Measurements from ENCODE around the gene ESPNL. TPM values are rescaled to one million over a fixed set of nuclear protein-coding genes. Genes with fewer than 3 reads are reported as not detected.

The ESPNL gene
- total RNA-seq, 4 donors from 2014 or later, result 0.27 to 2.5 TPM; not detected in 2

GRCh38 chr2:238155761-238156694 is 55.9 kb downstream of the ESPNL start:
- DNase-seq, result no peak
- Histone ChIP-seq H3K36me3 (no peaks in the 10 kb centered on the region), H3K9me3 (no peaks in the 10 kb centered on the region), H3K27me3 (peaks cover 0 to 7% of the 10 kb centered on the region in 2 donors), H3K27ac (peak overlapping the region in 2 of 4 donors; percentile 17 to 62), H3K4me3 (no peak overlapping the region), H3K4me1 (peaks cover 0 to 19% (median 10%) of the 10 kb centered on the region in 4 donors)
- TF ChIP-seq, protein P1, sequence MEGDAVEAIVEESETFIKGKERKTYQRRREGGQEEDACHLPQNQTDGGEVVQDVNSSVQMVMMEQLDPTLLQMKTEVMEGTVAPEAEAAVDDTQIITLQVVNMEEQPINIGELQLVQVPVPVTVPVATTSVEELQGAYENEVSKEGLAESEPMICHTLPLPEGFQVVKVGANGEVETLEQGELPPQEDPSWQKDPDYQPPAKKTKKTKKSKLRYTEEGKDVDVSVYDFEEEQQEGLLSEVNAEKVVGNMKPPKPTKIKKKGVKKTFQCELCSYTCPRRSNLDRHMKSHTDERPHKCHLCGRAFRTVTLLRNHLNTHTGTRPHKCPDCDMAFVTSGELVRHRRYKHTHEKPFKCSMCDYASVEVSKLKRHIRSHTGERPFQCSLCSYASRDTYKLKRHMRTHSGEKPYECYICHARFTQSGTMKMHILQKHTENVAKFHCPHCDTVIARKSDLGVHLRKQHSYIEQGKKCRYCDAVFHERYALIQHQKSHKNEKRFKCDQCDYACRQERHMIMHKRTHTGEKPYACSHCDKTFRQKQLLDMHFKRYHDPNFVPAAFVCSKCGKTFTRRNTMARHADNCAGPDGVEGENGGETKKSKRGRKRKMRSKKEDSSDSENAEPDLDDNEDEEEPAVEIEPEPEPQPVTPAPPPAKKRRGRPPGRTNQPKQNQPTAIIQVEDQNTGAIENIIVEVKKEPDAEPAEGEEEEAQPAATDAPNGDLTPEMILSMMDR (IDR thresholded peaks at IDR 0.05), result no peak

DNA sequence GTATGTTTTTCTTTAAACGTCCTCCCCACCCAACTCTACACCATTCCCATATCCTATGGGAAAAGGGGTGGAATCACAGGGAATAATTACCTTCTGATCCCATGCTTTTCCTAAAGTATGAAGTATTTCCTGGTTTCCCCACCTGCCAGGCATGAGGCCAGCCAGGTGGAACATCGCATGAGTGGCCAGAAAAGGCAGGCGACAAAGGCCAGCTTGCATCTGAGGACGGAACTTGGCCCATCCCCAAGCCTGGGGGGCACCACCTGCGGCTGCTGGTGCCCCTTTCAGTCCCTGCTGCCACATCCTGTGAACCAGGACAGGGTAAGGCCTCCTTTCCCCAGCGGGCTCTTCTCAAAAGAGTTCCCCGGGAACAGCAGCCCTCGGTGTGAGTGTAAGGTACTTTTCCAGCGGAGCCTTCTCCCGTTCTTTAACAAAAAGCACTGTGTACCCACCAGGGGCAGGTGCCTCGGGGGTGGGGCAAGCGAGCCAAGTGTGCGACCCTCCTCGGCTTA is 57.4 kb downstream of the ESPNL start:
- peaks cover 0 to 8% of the 10 kb centered on the region in 2 donors for H3K27me3 ChIP-seq
- TF ChIP-seq, protein P1 (IDR thresholded peaks at IDR 0.05), result no peak
- TF ChIP-seq POLR2A (IDR thresholded peaks at IDR 0.05), result no peak

DNA sequence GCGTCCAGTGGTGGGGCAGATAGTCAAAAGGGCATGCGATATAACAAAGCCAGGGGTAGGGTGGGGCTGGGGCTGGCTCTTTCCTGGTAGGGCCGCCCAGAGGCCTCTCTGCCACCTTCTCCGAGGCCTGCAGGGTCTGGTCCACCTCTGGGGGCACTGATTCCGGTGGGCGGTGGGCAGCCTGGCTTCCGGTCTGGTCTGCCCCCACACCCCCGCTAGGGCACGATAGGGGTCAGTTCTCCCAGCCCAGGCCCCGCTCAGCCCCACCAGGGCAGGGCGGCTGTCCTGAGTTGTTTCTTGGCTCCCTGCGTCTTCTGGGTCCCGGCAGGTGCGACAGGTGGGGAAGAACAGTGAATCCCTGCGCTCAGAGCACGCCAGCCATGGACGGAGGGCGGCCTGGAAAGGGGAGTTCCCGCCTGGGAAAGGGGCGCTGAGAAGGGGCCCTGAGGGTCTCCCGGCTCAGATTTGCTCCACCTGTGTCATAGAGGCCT is 57.9 kb downstream of the ESPNL start:
- no peak overlapping the region for H3K4me3 ChIP-seq
- TF ChIP-seq, protein P1 (IDR thresholded peaks at IDR 0.05), result no peak
- TF ChIP-seq POLR2A (IDR thresholded peaks at IDR 0.05), result no peak
- no peak overlapping the region for H3K27ac ChIP-seq
- H3K36me3 ChIP-seq, result no peaks in the 10 kb centered on the region
- DNase-seq, result peak in 1 of 3 donors; percentile 48
- H3K9me3 ChIP-seq, result no peaks in the 10 kb centered on the region
- H3K27me3 ChIP-seq, result peaks cover 0 to 13% of the 10 kb centered on the region in 2 donors
- H3K4me1 ChIP-seq, result peaks cover 0 to 19% (median 10%) of the 10 kb centered on the region in 4 donors

More for the DNA sequence above, 57.4 kb downstream of the ESPNL start:
- H3K36me3 ChIP-seq, result no peaks in the 10 kb centered on the region
- DNase-seq, result no peak
- no peak overlapping the region for H3K27ac ChIP-seq
- H3K4me3 ChIP-seq, result no peak overlapping the region
- H3K9me3 ChIP-seq, result no peaks in the 10 kb centered on the region
- peaks cover 0 to 19% (median 10%) of the 10 kb centered on the region in 4 donors for H3K4me1 ChIP-seq

DNA sequence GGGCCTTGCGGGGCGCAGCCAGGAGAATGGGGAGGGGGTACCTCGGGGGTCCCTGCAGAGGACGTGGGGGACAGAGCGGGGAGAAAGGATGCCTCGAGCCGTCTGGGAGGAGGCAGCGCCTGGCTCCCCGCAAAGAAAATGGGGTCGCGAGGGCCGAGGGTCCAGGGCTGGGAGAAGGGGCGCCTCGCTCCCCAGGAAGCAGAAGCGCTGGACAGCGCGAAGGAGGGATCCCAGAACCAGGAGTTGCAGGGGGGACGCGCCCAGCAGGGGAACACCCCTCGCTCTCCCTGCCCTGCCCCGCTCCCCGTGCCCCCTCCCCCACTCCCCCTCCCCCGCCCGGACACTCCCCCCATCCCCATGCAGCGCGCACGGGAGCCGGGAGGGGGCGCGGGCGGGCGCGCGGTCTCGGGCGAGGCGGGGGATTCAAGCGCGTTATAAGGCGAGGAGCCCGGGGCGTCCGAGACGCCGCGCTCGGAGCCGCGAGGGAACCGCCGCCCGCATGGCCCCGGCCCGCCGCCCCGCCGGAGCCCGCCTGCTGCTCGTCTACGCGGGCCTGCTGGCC is 58.5 kb downstream of the ESPNL start, which contains the start of gene ERFE:
TSS of gene ERFE (plus strand) at position 462 of the 562 bp plus-strand sequence. CDS start at position 500, 38 bp downstream.
- Histone ChIP-seq H3K36me3 (no peaks in the 10 kb centered on the region), H3K27ac (no peak within 1 kb of the TSS), H3K4me1 (peaks cover 0 to 23% (median 10%) of the 10 kb centered on the region in 4 donors), H3K27me3 (peaks cover 0 to 18% of the 10 kb centered on the region in 2 donors), H3K4me3 (peak within 1 kb of the TSS; percentile 15 to 53 (median 44)), H3K9me3 (no peaks in the 10 kb centered on the region)
- DNase-seq, result peak in 2 of 3 donors; percentile 32 to 65
- TF ChIP-seq, protein P1 (IDR thresholded peaks at IDR 0.05), result peak in 4 of 6 experiments; percentile 12 to 49 (median 30)
- TF ChIP-seq POLR2A (IDR thresholded peaks at IDR 0.05), result no peak

GRCh38 chr2:238159071-238159539 is 59.0 kb downstream of the ESPNL start:
- Histone ChIP-seq H3K27me3 (peaks cover 0 to 21% of the 10 kb centered on the region in 2 donors), H3K4me1 (peaks cover 0 to 28% (median 13%) of the 10 kb centered on the region in 4 donors), H3K36me3 (no peaks in the 10 kb centered on the region), H3K4me3 (peak overlapping the region; percentile 15 to 53 (median 44)), H3K27ac (no peak overlapping the region), H3K9me3 (no peaks in the 10 kb centered on the region)
- DNase-seq, result peak in 1 of 3 donors; percentile 49
- no peak for TF ChIP-seq POLR2A (IDR thresholded peaks at IDR 0.05)
- TF ChIP-seq, protein P1 (IDR thresholded peaks at IDR 0.05), result no peak
